ENCODE results near the gene ASTN2.

DNA sequence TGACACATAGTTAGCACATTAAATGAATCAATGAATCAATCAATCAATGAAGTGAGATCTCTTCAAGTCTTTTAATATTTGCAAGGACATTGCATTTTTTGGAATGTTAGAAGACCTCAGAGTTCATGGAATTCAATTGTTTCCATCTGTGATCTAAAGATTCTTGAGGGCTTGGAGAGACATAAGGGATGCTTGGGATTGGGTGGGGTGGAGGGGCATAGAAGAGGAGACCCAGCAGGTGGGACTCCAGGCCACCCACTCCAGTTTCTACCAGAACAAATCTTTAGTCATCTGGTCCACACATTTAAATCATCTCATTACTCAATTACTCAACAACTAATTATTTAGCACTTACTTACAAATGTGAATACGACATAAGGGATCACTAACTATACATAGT, 978.7 kb downstream of the ASTN2 start:
- TF ChIP-seq POLR2AphosphoS5 (IDR thresholded peaks at IDR 0.05): no peak
- TF ChIP-seq CTCF (IDR thresholded peaks at IDR 0.05): no peak

Data from transverse colon (tissue), 4 donors.